ENCODE measurements around the gene XYLT1.

XYLT1 gene

DNA sequence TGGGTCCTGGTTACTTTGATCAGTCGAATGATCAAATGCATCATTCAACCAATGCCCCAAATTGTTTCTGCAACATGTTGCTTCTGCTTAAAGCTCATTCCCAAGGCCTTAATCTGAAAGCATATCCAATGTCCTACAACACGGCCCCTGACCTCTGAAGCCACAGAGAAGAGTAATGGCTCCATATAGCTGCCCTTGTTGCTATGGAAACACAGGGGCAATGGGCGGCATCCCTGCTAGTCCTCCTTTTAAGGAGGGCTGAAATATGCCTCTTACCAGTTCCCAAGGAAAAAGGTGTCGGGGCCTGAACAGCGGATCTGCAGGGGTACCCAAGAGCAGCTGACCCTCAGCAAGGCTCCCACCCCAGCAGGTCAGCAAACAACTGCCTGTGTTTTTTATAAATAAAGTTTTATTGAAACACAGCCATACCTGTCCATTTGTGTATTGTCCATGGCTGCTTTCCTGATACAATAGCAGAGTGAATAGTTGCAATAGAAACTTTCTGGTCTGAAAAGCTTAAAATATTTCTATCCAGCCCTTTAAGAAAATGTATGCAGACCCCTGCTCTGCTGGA, 210.4 kb downstream of the XYLT1 start:
- Histone ChIP-seq H3K18ac (ENCODE audit: low read length) (no peak overlapping the region), H3K79me1 (ENCODE audit: low read length) (no peaks in the 10 kb centered on the region), H3K27me3 (ENCODE audit: insufficient read depth, low read length, poor library complexity) (no peaks in the 10 kb centered on the region), H3K79me2 (ENCODE audit: control insufficient read depth, insufficient read depth, low read length) (peaks cover 1% of the 10 kb centered on the region), H3K4me1 (ENCODE audit: control insufficient read depth, low read depth, low read length) (no peaks in the 10 kb centered on the region), H3K4ac (ENCODE audit: low read depth, low read length) (no peak overlapping the region), H3K9ac (ENCODE audit: low read length) (no peak overlapping the region), H3K4me2 (ENCODE audit: low read length) (no peak overlapping the region), H2BK5ac (ENCODE audit: low read length) (no peak overlapping the region), H3K27ac (ENCODE audit: low read depth, low read length) (no peak overlapping the region), H3K56ac (ENCODE audit: low read length) (no peak overlapping the region), H2BK15ac (replicated peaks; ENCODE audit: low read depth) (no peak overlapping the region), H2AK5ac (ENCODE audit: low read length) (no peak overlapping the region), H3K4me3 (ENCODE audit: low read length) (no peak overlapping the region), H4K8ac (ENCODE audit: low read depth, low read length) (no peak overlapping the region), H2BK120ac (ENCODE audit: low read depth, low read length) (no peak overlapping the region), H3K36me3 (ENCODE audit: control insufficient read depth, insufficient read depth, low read length) (no peaks in the 10 kb centered on the region), H4K5ac (ENCODE audit: low read length) (no peak overlapping the region), H3K23ac (ENCODE audit: low read length) (no peak overlapping the region)
- no CpG with 5 or more reads among the region's 5 CpGs for WGBS (ENCODE audit: extremely low coverage, insufficient coverage, low lambda C conversion rate)
- no peak for DNase-seq

DNA sequence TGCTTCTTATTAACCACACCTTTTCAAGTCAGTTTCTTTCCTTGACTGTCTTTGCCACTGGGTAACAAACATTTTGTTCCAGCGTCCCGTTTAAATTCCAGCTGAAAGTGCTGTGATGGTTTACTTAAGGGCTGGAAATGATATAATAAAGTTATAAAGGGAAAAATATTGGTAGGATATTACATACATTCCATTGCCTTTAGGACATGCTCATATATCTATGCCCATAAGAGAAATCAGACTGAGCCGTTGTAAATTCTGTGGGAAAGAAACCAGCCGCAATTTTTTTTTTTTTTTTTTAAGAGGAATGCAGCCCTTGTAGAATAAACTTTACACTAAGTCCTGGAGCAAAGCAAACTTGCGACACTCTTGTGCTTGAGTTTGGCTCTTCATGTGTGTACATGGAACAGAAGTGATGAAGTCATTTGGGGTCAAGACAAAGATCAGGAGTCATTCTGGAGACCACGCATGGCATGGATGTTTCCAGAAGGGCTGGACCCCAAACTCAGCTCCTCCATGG, 210.9 kb downstream of the XYLT1 start:
- no peak overlapping the region for H3K9ac ChIP-seq (ENCODE audit: low read length)
- H3K36me3 ChIP-seq (ENCODE audit: control insufficient read depth, insufficient read depth, low read length), result no peaks in the 10 kb centered on the region
- H2BK15ac ChIP-seq (replicated peaks; ENCODE audit: low read depth), result no peak overlapping the region
- no peak overlapping the region for H3K23ac ChIP-seq (ENCODE audit: low read length)
- H4K5ac ChIP-seq (ENCODE audit: low read length), result no peak overlapping the region
- no peak overlapping the region for H3K18ac ChIP-seq (ENCODE audit: low read length)
- no peaks in the 10 kb centered on the region for H3K79me1 ChIP-seq (ENCODE audit: low read length)
- no peak overlapping the region for H3K4ac ChIP-seq (ENCODE audit: low read depth, low read length)
- no peak overlapping the region for H3K4me3 ChIP-seq (ENCODE audit: low read length)
- no CpG with 5 or more reads among the region's 6 CpGs for WGBS (ENCODE audit: extremely low coverage, insufficient coverage, low lambda C conversion rate)
- H2BK5ac ChIP-seq (ENCODE audit: low read length), result no peak overlapping the region
- no peak overlapping the region for H3K27ac ChIP-seq (ENCODE audit: low read depth, low read length)
- H3K56ac ChIP-seq (ENCODE audit: low read length), result no peak overlapping the region
- no peak overlapping the region for H2BK120ac ChIP-seq (ENCODE audit: low read depth, low read length)
- H3K4me1 ChIP-seq (ENCODE audit: control insufficient read depth, low read depth, low read length), result no peaks in the 10 kb centered on the region
- no peak for DNase-seq
- no peak overlapping the region for H2AK5ac ChIP-seq (ENCODE audit: low read length)
- no peaks in the 10 kb centered on the region for H3K27me3 ChIP-seq (ENCODE audit: insufficient read depth, low read length, poor library complexity)
- H3K4me2 ChIP-seq (ENCODE audit: low read length), result no peak overlapping the region
- H3K79me2 ChIP-seq (ENCODE audit: control insufficient read depth, insufficient read depth, low read length), result peaks cover 1% of the 10 kb centered on the region
- H4K8ac ChIP-seq (ENCODE audit: low read depth, low read length), result no peak overlapping the region

DNA sequence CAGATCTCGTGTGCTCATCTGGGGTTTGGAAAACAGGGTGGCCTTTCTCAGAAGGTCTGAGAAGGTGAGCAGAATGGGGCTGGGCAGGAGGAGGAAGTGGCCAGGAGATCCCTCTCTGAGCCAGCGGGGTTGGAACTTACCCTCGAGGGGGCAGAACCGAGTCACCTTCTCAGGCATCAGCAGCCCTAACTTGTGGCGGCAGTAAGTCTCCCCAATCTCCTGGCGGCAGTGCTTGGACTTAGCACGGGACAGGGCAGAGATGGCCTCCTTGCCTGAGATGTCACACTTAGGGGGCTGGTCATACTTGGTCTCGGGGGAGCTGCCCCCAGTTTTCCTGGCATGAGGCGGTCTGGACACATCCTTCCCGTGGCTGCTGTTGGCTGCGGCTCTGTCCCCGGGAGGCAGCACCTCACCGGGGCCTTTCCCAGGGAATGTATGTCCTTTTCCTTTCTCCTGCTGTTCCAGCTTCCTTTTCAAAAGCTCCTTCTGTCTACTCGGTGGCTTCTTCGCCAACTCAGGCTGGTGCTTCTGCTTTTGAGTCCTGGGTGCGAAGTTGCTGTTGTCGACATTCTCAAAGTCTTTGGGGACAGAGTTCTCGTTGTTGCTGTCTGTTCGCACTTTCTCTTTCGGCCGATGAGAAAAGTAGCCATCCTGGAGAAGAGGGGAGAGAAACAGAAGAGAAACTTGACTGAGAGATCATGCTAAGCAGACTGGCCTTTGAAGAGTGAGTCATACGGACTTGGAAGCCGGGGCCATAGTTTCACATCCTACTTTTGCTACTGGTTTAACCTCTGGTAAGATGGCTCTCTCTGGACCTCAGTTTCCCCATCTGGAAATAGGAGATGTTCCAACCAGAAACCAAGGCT, 211.7 kb downstream of the XYLT1 start:
- no peak overlapping the region for H3K4me2 ChIP-seq (ENCODE audit: low read length)
- H3K27ac ChIP-seq (ENCODE audit: low read depth, low read length), result no peak overlapping the region
- no peaks in the 10 kb centered on the region for H3K27me3 ChIP-seq (ENCODE audit: insufficient read depth, low read length, poor library complexity)
- no peak overlapping the region for H3K56ac ChIP-seq (ENCODE audit: low read length)
- no peak overlapping the region for H2AK5ac ChIP-seq (ENCODE audit: low read length)
- no peak overlapping the region for H4K5ac ChIP-seq (ENCODE audit: low read length)
- H2BK5ac ChIP-seq (ENCODE audit: low read length), result no peak overlapping the region
- H3K23ac ChIP-seq (ENCODE audit: low read length), result no peak overlapping the region
- no peaks in the 10 kb centered on the region for H3K36me3 ChIP-seq (ENCODE audit: control insufficient read depth, insufficient read depth, low read length)
- H3K9ac ChIP-seq (ENCODE audit: low read length), result no peak overlapping the region
- no peaks in the 10 kb centered on the region for H3K79me1 ChIP-seq (ENCODE audit: low read length)
- no peak overlapping the region for H3K4ac ChIP-seq (ENCODE audit: low read depth, low read length)
- no peak overlapping the region for H3K18ac ChIP-seq (ENCODE audit: low read length)
- H4K8ac ChIP-seq (ENCODE audit: low read depth, low read length), result no peak overlapping the region
- no peak overlapping the region for H2BK15ac ChIP-seq (replicated peaks; ENCODE audit: low read depth)
- peak; percentile 26 for DNase-seq
- WGBS (ENCODE audit: extremely low coverage, insufficient coverage, low lambda C conversion rate), result no CpG with 5 or more reads among the region's 23 CpGs
- H3K4me3 ChIP-seq (ENCODE audit: low read length), result no peak overlapping the region
- H3K4me1 ChIP-seq (ENCODE audit: control insufficient read depth, low read depth, low read length), result no peaks in the 10 kb centered on the region
- no peak overlapping the region for H2BK120ac ChIP-seq (ENCODE audit: low read depth, low read length)
- peaks cover 1% of the 10 kb centered on the region for H3K79me2 ChIP-seq (ENCODE audit: control insufficient read depth, insufficient read depth, low read length)

DNA sequence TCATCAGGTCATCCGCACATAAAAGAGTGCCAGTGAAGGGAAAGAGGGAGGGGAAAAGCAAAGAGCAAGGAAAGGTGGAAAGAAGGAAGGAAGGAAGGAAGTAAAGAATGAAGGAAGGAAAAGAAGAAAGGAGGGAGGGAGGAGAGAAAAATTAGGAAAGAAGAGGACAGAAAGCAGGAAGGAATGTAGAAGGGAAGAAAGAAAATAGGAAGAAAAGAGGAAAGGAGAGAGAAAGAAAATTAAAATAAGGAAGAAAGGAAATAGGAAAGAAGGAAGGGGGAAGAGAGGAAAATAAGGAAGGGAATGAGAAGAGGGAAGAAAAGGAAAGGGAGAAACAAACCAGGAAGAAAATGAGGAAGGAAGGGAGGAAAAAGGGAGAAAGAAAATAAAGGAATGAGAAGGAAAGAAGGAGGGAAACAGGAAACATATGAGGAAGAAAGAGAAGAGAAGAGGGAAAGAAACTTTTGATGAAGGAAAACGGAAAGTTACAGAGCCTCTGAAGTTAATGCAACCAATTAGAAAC, 212.6 kb downstream of the XYLT1 start:
- Histone ChIP-seq H2BK5ac (ENCODE audit: low read length) (no peak overlapping the region), H3K56ac (ENCODE audit: low read length) (no peak overlapping the region), H3K27ac (ENCODE audit: low read depth, low read length) (no peak overlapping the region), H3K4me3 (ENCODE audit: low read length) (no peak overlapping the region), H3K36me3 (ENCODE audit: control insufficient read depth, insufficient read depth, low read length) (no peaks in the 10 kb centered on the region), H4K8ac (ENCODE audit: low read depth, low read length) (no peak overlapping the region), H3K79me1 (ENCODE audit: low read length) (no peaks in the 10 kb centered on the region), H2AK5ac (ENCODE audit: low read length) (no peak overlapping the region), H3K4ac (ENCODE audit: low read depth, low read length) (no peak overlapping the region), H3K18ac (ENCODE audit: low read length) (no peak overlapping the region), H2BK15ac (replicated peaks; ENCODE audit: low read depth) (no peak overlapping the region), H3K79me2 (ENCODE audit: control insufficient read depth, insufficient read depth, low read length) (peaks cover 1% of the 10 kb centered on the region), H3K27me3 (ENCODE audit: insufficient read depth, low read length, poor library complexity) (no peaks in the 10 kb centered on the region), H3K4me1 (ENCODE audit: control insufficient read depth, low read depth, low read length) (no peaks in the 10 kb centered on the region), H4K5ac (ENCODE audit: low read length) (no peak overlapping the region), H3K9ac (ENCODE audit: low read length) (no peak overlapping the region), H3K4me2 (ENCODE audit: low read length) (no peak overlapping the region), H2BK120ac (ENCODE audit: low read depth, low read length) (no peak overlapping the region), H3K23ac (ENCODE audit: low read length) (no peak overlapping the region)
- no peak for DNase-seq
- no CpG with 5 or more reads among the region's 2 CpGs for WGBS (ENCODE audit: extremely low coverage, insufficient coverage, low lambda C conversion rate)

DNA sequence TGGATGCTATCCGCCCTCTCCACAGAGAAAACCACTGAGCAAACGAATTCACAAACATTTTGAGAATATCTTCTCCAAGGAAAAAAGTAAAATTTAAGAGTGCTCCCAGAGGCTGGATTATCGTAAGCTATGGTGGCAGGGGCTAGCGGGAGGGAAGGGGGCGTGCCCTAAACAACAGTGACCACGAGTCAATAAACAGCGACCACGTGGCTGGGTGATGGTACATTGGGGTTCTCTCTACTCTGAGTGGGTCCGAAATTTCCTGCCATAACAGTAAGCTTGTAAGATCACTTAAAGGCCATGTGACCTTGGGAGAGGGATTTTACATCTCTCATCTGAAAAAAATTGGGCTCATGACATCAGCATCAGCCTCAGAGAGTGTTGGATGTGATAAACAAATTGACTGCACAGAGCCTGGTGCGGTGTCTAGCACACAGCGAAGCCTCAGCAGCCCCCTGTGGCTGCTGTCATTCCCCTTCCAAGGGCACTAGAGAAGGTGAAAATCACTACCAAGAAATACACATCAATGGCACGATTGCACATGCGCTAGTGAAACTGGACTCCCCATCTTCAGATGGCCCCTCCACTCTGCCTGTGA, 213.2 kb downstream of the XYLT1 start:
- H3K4me2 ChIP-seq (ENCODE audit: low read length), result no peak overlapping the region
- H3K79me1 ChIP-seq (ENCODE audit: low read length), result no peaks in the 10 kb centered on the region
- H2AK5ac ChIP-seq (ENCODE audit: low read length), result no peak overlapping the region
- H3K56ac ChIP-seq (ENCODE audit: low read length), result no peak overlapping the region
- H3K23ac ChIP-seq (ENCODE audit: low read length), result no peak overlapping the region
- no peak overlapping the region for H2BK15ac ChIP-seq (replicated peaks; ENCODE audit: low read depth)
- H2BK120ac ChIP-seq (ENCODE audit: low read depth, low read length), result no peak overlapping the region
- H3K27me3 ChIP-seq (ENCODE audit: insufficient read depth, low read length, poor library complexity), result no peaks in the 10 kb centered on the region
- peaks cover under 1% of the 10 kb centered on the region for H3K79me2 ChIP-seq (ENCODE audit: control insufficient read depth, insufficient read depth, low read length)
- no peak overlapping the region for H4K5ac ChIP-seq (ENCODE audit: low read length)
- no peak overlapping the region for H3K4ac ChIP-seq (ENCODE audit: low read depth, low read length)
- no peak overlapping the region for H3K27ac ChIP-seq (ENCODE audit: low read depth, low read length)
- DNase-seq, result no peak
- H2BK5ac ChIP-seq (ENCODE audit: low read length), result no peak overlapping the region
- H3K4me3 ChIP-seq (ENCODE audit: low read length), result no peak overlapping the region
- H3K18ac ChIP-seq (ENCODE audit: low read length), result no peak overlapping the region
- H3K4me1 ChIP-seq (ENCODE audit: control insufficient read depth, low read depth, low read length), result no peaks in the 10 kb centered on the region
- WGBS (ENCODE audit: extremely low coverage, insufficient coverage, low lambda C conversion rate), result no CpG with 5 or more reads among the region's 13 CpGs
- H3K9ac ChIP-seq (ENCODE audit: low read length), result no peak overlapping the region
- H3K36me3 ChIP-seq (ENCODE audit: control insufficient read depth, insufficient read depth, low read length), result no peaks in the 10 kb centered on the region
- no peak overlapping the region for H4K8ac ChIP-seq (ENCODE audit: low read depth, low read length)
